K562 (cell line): ENCODE data around the gene MAMDC2. TPM values are rescaled to one million over a fixed set of nuclear protein-coding genes. Genes with fewer than 3 reads are reported as not detected.

Source experiments
- ATAC-seq: fragments of 200-7000 bp; cut with Tn5 transposase; 3 replicates; pipeline ENCODE4 v1.9.1; 2020; ENCODE audit warnings: moderate library complexity
- BruUV-seq: library from RNA; stranded (reverse); fragments of 400-500 nt; replicated peaks from 2 replicates; lab custom pipeline; 2021; lab: Mats Ljungman, UMichigan
- CTCF ChIA-PET: fragments of 300-600 bp; formaldehyde crosslinking; extraction: SDS; loops from one replicate; lab custom pipeline; 2021; ENCODE audit warnings: low intra/inter-chr PET ratio; lab: Yijun Ruan, JAX
- POLR2A ChIA-PET: fragments of 300-600, 350-650 bp; sonication (Branson Sonifier 250); formaldehyde crosslinking; extraction: SDS; loops from one replicate; lab custom pipeline; 2021; ENCODE audit warnings: antibody characterized with exemption, inconsistent platforms; lab: Yijun Ruan, JAX
- DNase-seq, 4 experiments: peaks; one replicate each; pipeline versions ENCODE4 v3.0.0 to v3.0.0-alpha.2; 2011 to 2018; ENCODE audit warnings: low spot score in 3 of 4, mixed read lengths in 3 of 4; ENCODE audit errors: extremely low read depth in 1 of 4
- FAIRE-seq: peaks from 2 replicates; lab custom pipeline; 2011; peaks lifted over from hg19 to GRCh38; lab: Jason Lieb, UNC
- H2AFZ ChIP-seq: 2 replicates; pipeline ENCODE4 v1.6.0; 2011; ENCODE audit warnings: low read depth, low read length, control low read depth, inconsistent platforms
- H3K27ac ChIP-seq: fragments of 200-600 bp; 3 replicates; pipeline ENCODE4 v1.8.0; 2011; ENCODE audit warnings: low read depth, mild to moderate bottlenecking, control low read depth, inconsistent platforms, low read length, moderate library complexity, mixed read lengths; ENCODE audit errors: extremely low read depth
- H3K27me3 ChIP-seq, 2 experiments: fragments of 300-600 bp in 1 of 2; 2 replicates in 1 of 2; 3 replicates in 1 of 2; pipeline versions ENCODE4 v1.6.0 to v1.8.0; 2011; ENCODE audit warnings: inconsistent platforms in 2 of 2, low read length in 2 of 2, mild to moderate bottlenecking in 1 of 2, mixed read lengths in 1 of 2, moderate library complexity in 1 of 2; ENCODE audit not compliant: control insufficient read depth in 2 of 2, insufficient read depth in 2 of 2
- H3K36me3 ChIP-seq: fragments of 300-600 bp; 3 replicates; pipeline ENCODE4 v1.8.0; 2011; ENCODE audit warnings: mild to moderate bottlenecking, low read length, inconsistent platforms; ENCODE audit not compliant: control insufficient read depth, insufficient read depth
- H3K4me1 ChIP-seq, 2 experiments: fragments of 200-600 bp in 1 of 2; replicated peaks in 1 of 2; 2 replicates in 1 of 2; 3 replicates in 1 of 2; pipeline versions ENCODE4 v1.5.1 to v1.8.0; 2011; ENCODE audit warnings: inconsistent platforms in 2 of 2, low read length in 2 of 2, mild to moderate bottlenecking in 1 of 2, mixed read lengths in 1 of 2, moderate library complexity in 1 of 2; ENCODE audit not compliant: control insufficient read depth in 2 of 2, insufficient read depth in 2 of 2
- H3K4me2 ChIP-seq: 2 replicates; pipeline ENCODE4 v1.6.1; 2011; ENCODE audit warnings: low read length, control low read depth, inconsistent platforms, mixed read lengths; ENCODE audit not compliant: insufficient read depth
- H3K4me3 ChIP-seq: fragments of 200-600 bp; sonication (generic), shearing (Covaris generic); 2 replicates; pipeline ENCODE4 v1.5.1; 2016; ENCODE audit warnings: control low read depth, inconsistent platforms
- H3K79me2 ChIP-seq: fragments of 200-600 bp; 3 replicates; pipeline ENCODE4 v1.8.0; 2011; ENCODE audit warnings: low read length, inconsistent platforms; ENCODE audit not compliant: control insufficient read depth, insufficient read depth
- H3K9ac ChIP-seq, 2 experiments: 2 replicates each; pipeline versions ENCODE4 v1.6.0 to v1.6.1; 2011; ENCODE audit warnings: low read depth in 2 of 2, low read length in 2 of 2, control low read depth in 1 of 2, inconsistent platforms in 1 of 2, mild to moderate bottlenecking in 1 of 2, mixed read lengths in 1 of 2; ENCODE audit not compliant: insufficient read depth in 1 of 2
- H3K9me1 ChIP-seq: one replicate; pipeline ENCODE4 v1.6.0; 2011; ENCODE audit warnings: inconsistent platforms, mild to moderate bottlenecking, low read length, moderate library complexity; ENCODE audit not compliant: control insufficient read depth, insufficient read depth
- H3K9me3 ChIP-seq: replicated peaks from 2 replicates; pipeline ENCODE4 v1.5.1; 2011; ENCODE audit warnings: low read depth, low read length, inconsistent platforms; ENCODE audit not compliant: control insufficient read depth, insufficient read depth
- H4K20me1 ChIP-seq: replicated peaks from 2 replicates; pipeline ENCODE4 v1.6.1; 2011; ENCODE audit warnings: low read length, inconsistent platforms, mixed read lengths; ENCODE audit not compliant: control insufficient read depth, insufficient read depth
- GTF2E2 ChIP-seq: fragments of 200-800 bp; sonication (Bioruptor generic); IDR thresholded peaks from 2 replicates; pipeline ENCODE4 v1.6.1; 2016; ENCODE audit warnings: missing genetic modification characterization, missing compliant biosample characterization
- ILK ChIP-seq: fragments of 450-650 bp; IDR thresholded peaks from 2 replicates; pipeline ENCODE4 v1.6.1; 2016; ENCODE audit warnings: missing genetic modification characterization, low read depth, mild to moderate bottlenecking, missing compliant biosample characterization, moderate library complexity, borderline replicate concordance
- L3MBTL2 ChIP-seq: fragments of 450-650 bp; IDR thresholded peaks from 2 replicates; pipeline ENCODE4 v1.6.1; 2016; ENCODE audit warnings: mild to moderate bottlenecking, moderate library complexity
- SIN3B ChIP-seq: fragments of 450-650 bp; IDR thresholded peaks from 2 replicates; pipeline ENCODE4 v1.6.1; 2017; ENCODE audit warnings: low read depth, mild to moderate bottlenecking, moderate library complexity
- TEAD1 ChIP-seq, 2 experiments: fragments of 450-650 bp in 1 of 2; sonication (generic) in 1 of 2; formaldehyde crosslinking; IDR thresholded peaks; 2 replicates each; pipeline versions ENCODE4 v1.4.0 to v1.8.0; 2020 to 2022; ENCODE audit warnings: mild to moderate bottlenecking in 2 of 2, missing genetic modification reagents in 1 of 2
- THRAP3 ChIP-seq: fragments of 450-650 bp; IDR thresholded peaks from 2 replicates; pipeline ENCODE4 v1.6.1; 2016; ENCODE audit warnings: mild to moderate bottlenecking, inconsistent platforms, borderline replicate concordance
- ZNF263 ChIP-seq: sonication (generic); formaldehyde crosslinking; IDR thresholded peaks from 2 replicates; pipeline ENCODE4 v1.8.0; 2022; ENCODE audit warnings: mild to moderate bottlenecking, missing genetic modification reagents, borderline replicate concordance
- ZNF764 ChIP-seq: fragments of 250-450 bp; sonication (Bioruptor Pico); IDR thresholded peaks from 2 replicates; pipeline ENCODE4 v1.4.0; 2020; ENCODE audit warnings: low read depth, mild to moderate bottlenecking, moderate library complexity
- WGBS: fragments of 100-300 bp; shearing (Covaris generic); methylation state at CpG from one replicate; pipeline ENCODE4 v1.1.6; 2016; ENCODE audit warnings: low coverage, mixed read lengths; ENCODE audit not compliant: insufficient coverage; ENCODE audit errors: missing lambda C conversion rate; 5-methylcytosine and 5-hydroxymethylcytosine counted together
- in situ Hi-C: fragments of 300-500 bp; cut with MboI; formaldehyde crosslinking; loops from 4 replicates; pipeline ENCODE4 v1.15.0; 2018; ENCODE audit warnings: inconsistent platforms, mixed read lengths
- intact Hi-C: fragments of 100-400 bp; cut with micrococcal nuclease; formaldehyde crosslinking; loops from 2 replicates; pipeline ENCODE4 v1.14.2; 2022
- polyA plus RNA-seq, 8 experiments: library from polyadenylated mRNA; depleted of rRNA in 4 of 8; stranded (reverse) in 5 of 8; unstranded in 3 of 8; fragments of >200 nt; fragmentation: Nextera tagmentation in 2 of 8; fragmentation: Illumina TruSeq in 1 of 8; extraction: Ambion mirVana in 2 of 8; extraction: Trizol in 1 of 8; gene quantifications; 2 replicates each; pipeline versions ENCODE4 v1.2.1 to v1.2.3, GENCODE V29; 2011 to 2014; ENCODE audit warnings: inconsistent platforms in 1 of 8, missing spikeins in 1 of 8
- total RNA-seq, 7 experiments: library from RNA; depleted of rRNA in 6 of 7; stranded (reverse); fragments of >200 nt in 6 of 7; fragmentation: Illumina TruSeq in 2 of 7; extraction: Trizol in 2 of 7; gene quantifications; 2 replicates each; pipeline versions ENCODE4 v1.2.1 to v1.2.3, GENCODE V29; 2011 to 2021; ENCODE audit warnings: low replicate concordance in 1 of 7
- TF ChIP-seq, protein P1 (sequence below): sonication (generic); formaldehyde crosslinking; IDR thresholded peaks from 2 replicates; pipeline ENCODE4 v1.8.1; 2023; ENCODE audit warnings: mild to moderate bottlenecking, missing genetic modification reagents
- TF ChIP-seq, protein P2 (sequence below): fragments of 250-450 bp; sonication (Bioruptor Pico); IDR thresholded peaks from 2 replicates; pipeline ENCODE4 v1.8.0; 2022; ENCODE audit warnings: moderate library complexity, mild to moderate bottlenecking, inconsistent platforms
- TF ChIP-seq, protein P3 (sequence below): fragments of 450-650 bp; formaldehyde crosslinking; IDR thresholded peaks from 2 replicates; pipeline ENCODE4 v1.4.0; 2022; ENCODE audit warnings: mild to moderate bottlenecking, moderate library complexity
- TF ChIP-seq, protein P4 (sequence below): fragments of 250-450 bp; sonication (Bioruptor Pico); IDR thresholded peaks from 2 replicates; pipeline ENCODE4 v1.4.0; 2020; ENCODE audit warnings: mild to moderate bottlenecking, moderate library complexity
- TF ChIP-seq, protein P5 (sequence below), 3 experiments: IDR thresholded peaks in 2 of 3; conservative IDR thresholded peaks in 1 of 3; 2 replicates each; pipeline ENCODE4 v1.5.1; 2011 to 2012; ENCODE audit warnings: low read length in 3 of 3, mild to moderate bottlenecking in 3 of 3, control low read depth in 2 of 3, improper control_type of control experiment in 1 of 3, inconsistent platforms in 1 of 3, low read depth in 1 of 3, mixed read lengths in 1 of 3, moderate library complexity in 1 of 3; ENCODE audit not compliant: insufficient read depth in 2 of 3
- TF ChIP-seq, protein P6 (sequence below): fragments of 250-450 bp; sonication (Bioruptor Pico); IDR thresholded peaks from 2 replicates; pipeline ENCODE4 v1.8.0; 2022; ENCODE audit warnings: moderate library complexity, mild to moderate bottlenecking, inconsistent platforms

MAMDC2 gene
- total and polyA plus RNA-seq, 9 of the 15 experiments (the other 6 are each of a cell fraction or from before 2014, with no cell fraction given), result 0.01 to 0.03 TPM; not detected in 7

DNA sequence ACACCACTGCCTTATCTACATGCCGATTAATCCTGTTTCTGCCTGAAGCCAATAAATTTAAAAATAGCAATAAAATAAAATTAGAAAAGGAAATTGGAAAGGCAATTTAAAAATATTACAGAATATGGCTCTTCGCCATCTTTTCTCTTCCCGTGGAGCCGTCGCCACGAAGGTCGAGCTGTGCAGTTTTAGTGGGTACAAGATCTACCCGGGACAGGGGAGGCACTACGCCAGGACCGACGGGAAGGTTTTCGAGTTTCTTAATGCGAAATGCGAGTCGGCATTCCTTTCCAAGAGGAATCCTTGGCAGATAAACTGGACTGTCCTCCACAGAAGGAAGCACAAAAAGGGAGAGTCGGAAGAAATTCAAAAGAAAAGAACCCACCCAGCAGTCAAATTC is 173.4 kb downstream of the MAMDC2 start:
- Histone ChIP-seq H3K4me2 (no peak overlapping the region), H3K4me3 (no peak overlapping the region), H3K79me2 (no peaks in the 10 kb centered on the region), H3K4me1 (no peaks in the 10 kb centered on the region), H4K20me1 (no peaks in the 10 kb centered on the region), H2AFZ (no peak overlapping the region), H3K27ac (no peak overlapping the region), H3K9me1 (no peaks in the 10 kb centered on the region), H3K9ac (no peak overlapping the region), H3K36me3 (no peaks in the 10 kb centered on the region), H3K9me3 (no peaks in the 10 kb centered on the region), H3K27me3 (no peaks in the 10 kb centered on the region; a peak in 1 of 5 replicates)
- WGBS, result 2% methylated on average over 12 of the region's 16 CpGs
- CTCF ChIA-PET, result no interaction called here
- ATAC-seq (no peak), FAIRE-seq (no peak), DNase-seq (no peak)
- POLR2A ChIA-PET, result no interaction called here
- intact Hi-C loops, result no loop called here
- no TSS peak for BruUV-seq
- in situ Hi-C loops, result no loop called here
- TF ChIP-seq SIN3B (no peak), L3MBTL2 (no peak), THRAP3 (no peak), ZNF263 (CRISPR knock-in tag) (no peak), GTF2E2 (no peak), ZNF764 (no peak), ILK (no peak), TEAD1 (CRISPR knock-in tag; IDR thresholded peaks at IDR 0.05) (no peak)
- TF ChIP-seq, protein P1, sequence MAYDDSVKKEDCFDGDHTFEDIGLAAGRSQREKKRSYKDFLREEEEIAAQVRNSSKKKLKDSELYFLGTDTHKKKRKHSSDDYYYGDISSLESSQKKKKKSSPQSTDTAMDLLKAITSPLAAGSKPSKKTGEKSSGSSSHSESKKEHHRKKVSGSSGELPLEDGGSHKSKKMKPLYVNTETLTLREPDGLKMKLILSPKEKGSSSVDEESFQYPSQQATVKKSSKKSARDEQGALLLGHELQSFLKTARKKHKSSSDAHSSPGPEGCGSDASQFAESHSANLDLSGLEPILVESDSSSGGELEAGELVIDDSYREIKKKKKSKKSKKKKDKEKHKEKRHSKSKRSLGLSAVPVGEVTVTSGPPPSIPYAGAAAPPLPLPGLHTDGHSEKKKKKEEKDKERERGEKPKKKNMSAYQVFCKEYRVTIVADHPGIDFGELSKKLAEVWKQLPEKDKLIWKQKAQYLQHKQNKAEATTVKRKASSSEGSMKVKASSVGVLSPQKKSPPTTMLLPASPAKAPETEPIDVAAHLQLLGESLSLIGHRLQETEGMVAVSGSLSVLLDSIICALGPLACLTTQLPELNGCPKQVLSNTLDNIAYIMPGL (CRISPR knock-in tag), result no peak
- TF ChIP-seq, protein P2, sequence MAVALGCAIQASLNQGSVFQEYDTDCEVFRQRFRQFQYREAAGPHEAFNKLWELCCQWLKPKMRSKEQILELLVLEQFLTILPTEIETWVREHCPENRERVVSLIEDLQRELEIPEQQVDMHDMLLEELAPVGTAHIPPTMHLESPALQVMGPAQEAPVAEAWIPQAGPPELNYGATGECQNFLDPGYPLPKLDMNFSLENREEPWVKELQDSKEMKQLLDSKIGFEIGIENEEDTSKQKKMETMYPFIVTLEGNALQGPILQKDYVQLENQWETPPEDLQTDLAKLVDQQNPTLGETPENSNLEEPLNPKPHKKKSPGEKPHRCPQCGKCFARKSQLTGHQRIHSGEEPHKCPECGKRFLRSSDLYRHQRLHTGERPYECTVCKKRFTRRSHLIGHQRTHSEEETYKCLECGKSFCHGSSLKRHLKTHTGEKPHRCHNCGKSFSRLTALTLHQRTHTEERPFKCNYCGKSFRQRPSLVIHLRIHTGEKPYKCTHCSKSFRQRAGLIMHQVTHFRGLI, result no peak
- TF ChIP-seq, protein P3, sequence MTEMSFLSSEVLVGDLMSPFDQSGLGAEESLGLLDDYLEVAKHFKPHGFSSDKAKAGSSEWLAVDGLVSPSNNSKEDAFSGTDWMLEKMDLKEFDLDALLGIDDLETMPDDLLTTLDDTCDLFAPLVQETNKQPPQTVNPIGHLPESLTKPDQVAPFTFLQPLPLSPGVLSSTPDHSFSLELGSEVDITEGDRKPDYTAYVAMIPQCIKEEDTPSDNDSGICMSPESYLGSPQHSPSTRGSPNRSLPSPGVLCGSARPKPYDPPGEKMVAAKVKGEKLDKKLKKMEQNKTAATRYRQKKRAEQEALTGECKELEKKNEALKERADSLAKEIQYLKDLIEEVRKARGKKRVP, result no peak
- TF ChIP-seq, protein P4, sequence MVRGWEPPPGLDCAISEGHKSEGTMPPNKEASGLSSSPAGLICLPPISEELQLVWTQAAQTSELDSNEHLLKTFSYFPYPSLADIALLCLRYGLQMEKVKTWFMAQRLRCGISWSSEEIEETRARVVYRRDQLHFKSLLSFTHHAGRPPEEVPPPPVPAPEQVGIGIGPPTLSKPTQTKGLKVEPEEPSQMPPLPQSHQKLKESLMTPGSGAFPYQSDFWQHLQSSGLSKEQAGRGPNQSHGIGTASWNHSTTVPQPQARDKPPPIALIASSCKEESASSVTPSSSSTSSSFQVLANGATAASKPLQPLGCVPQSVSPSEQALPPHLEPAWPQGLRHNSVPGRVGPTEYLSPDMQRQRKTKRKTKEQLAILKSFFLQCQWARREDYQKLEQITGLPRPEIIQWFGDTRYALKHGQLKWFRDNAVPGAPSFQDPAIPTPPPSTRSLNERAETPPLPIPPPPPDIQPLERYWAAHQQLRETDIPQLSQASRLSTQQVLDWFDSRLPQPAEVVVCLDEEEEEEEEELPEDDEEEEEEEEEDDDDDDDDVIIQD, result no peak
- TF ChIP-seq, protein P5, sequence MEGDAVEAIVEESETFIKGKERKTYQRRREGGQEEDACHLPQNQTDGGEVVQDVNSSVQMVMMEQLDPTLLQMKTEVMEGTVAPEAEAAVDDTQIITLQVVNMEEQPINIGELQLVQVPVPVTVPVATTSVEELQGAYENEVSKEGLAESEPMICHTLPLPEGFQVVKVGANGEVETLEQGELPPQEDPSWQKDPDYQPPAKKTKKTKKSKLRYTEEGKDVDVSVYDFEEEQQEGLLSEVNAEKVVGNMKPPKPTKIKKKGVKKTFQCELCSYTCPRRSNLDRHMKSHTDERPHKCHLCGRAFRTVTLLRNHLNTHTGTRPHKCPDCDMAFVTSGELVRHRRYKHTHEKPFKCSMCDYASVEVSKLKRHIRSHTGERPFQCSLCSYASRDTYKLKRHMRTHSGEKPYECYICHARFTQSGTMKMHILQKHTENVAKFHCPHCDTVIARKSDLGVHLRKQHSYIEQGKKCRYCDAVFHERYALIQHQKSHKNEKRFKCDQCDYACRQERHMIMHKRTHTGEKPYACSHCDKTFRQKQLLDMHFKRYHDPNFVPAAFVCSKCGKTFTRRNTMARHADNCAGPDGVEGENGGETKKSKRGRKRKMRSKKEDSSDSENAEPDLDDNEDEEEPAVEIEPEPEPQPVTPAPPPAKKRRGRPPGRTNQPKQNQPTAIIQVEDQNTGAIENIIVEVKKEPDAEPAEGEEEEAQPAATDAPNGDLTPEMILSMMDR (IDR thresholded peaks at IDR 0.05 in 2 of 3, conservative IDR thresholded peaks at IDR 0.05 in 1 of 3; ENCODE audit: insufficient read depth in 2 of 3, low read depth in 1 of 3, low read length in 3 of 3), result no peak
- TF ChIP-seq, protein P6, sequence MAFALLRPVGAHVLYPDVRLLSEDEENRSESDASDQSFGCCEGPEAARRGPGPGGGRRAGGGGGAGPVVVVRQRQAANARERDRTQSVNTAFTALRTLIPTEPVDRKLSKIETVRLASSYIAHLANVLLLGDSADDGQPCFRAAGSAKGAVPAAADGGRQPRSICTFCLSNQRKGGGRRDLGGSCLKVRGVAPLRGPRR (CRISPR knock-in tag), result no peak
